Panc1 (cell line): ENCODE results near the gene NOL11. TPM values are rescaled to one million over a fixed set of nuclear protein-coding genes. Genes with fewer than 3 reads are reported as not detected.

ENCODE experiments used
- ATAC-seq: fragments of 200-7000 bp; cut with Tn5 transposase; 2 replicates; pipeline ENCODE4 v1.9.1; 2020; ENCODE audit warnings: mild to moderate bottlenecking, moderate library complexity
- BruUV-seq: library from RNA; stranded (reverse); fragments of 400-500 nt; replicated peaks from 2 replicates; lab custom pipeline; 2021; lab: Mats Ljungman, UMichigan
- CTCF ChIA-PET: fragments of 300-600 bp; sonication (Branson Sonifier 250); formaldehyde crosslinking; loops from one replicate; lab custom pipeline; 2022; ENCODE audit warnings: antibody characterized with exemption; lab: Charles Lee
- POLR2A ChIA-PET: fragments of 300-600 bp; sonication (Branson Sonifier 250); formaldehyde crosslinking; loops from one replicate; lab custom pipeline; 2022; ENCODE audit warnings: antibody characterized with exemption; lab: Charles Lee
- DNase-seq: peaks from one replicate; pipeline ENCODE4 v3.0.0-alpha.2; 2010; ENCODE audit warnings: low read depth, low spot score
- H3K27ac ChIP-seq: 2 replicates; pipeline ENCODE4 v1.5.1; 2011; ENCODE audit warnings: mild to moderate bottlenecking, low read length, inconsistent platforms
- H3K27me3 ChIP-seq: fragments of 200-500 bp; sonication (Bioruptor generic); 2 replicates; pipeline ENCODE4 v1.6.0; 2014; ENCODE audit warnings: low read length, inconsistent platforms; ENCODE audit not compliant: control insufficient read depth, insufficient read depth
- H3K36me3 ChIP-seq: fragments of 200-500 bp; sonication (Bioruptor generic); 2 replicates; pipeline ENCODE4 v1.5.1; 2014; ENCODE audit warnings: inconsistent platforms, mild to moderate bottlenecking, low read length, moderate library complexity; ENCODE audit not compliant: control insufficient read depth, insufficient read depth
- H3K4me1 ChIP-seq: 2 replicates; pipeline ENCODE4 v1.5.1; 2011; ENCODE audit warnings: inconsistent platforms, mild to moderate bottlenecking, low read length, moderate library complexity; ENCODE audit not compliant: control insufficient read depth, insufficient read depth
- H3K4me3 ChIP-seq, 2 experiments: 2 replicates each; pipeline ENCODE4 v1.5.1; 2011 to 2012; ENCODE audit warnings: low read depth in 2 of 2, low read length in 2 of 2, mild to moderate bottlenecking in 2 of 2, inconsistent platforms in 1 of 2, moderate library complexity in 1 of 2
- H3K9me3 ChIP-seq: fragments of 200-500 bp; sonication (Bioruptor generic); 2 replicates; pipeline ENCODE4 v1.5.1; 2014; ENCODE audit warnings: low read depth, mild to moderate bottlenecking, inconsistent platforms, low read length, moderate library complexity; ENCODE audit not compliant: control insufficient read depth, insufficient read depth
- POLR2AphosphoS5 ChIP-seq: IDR thresholded peaks from 2 replicates; pipeline ENCODE4 v1.6.1; 2012; ENCODE audit warnings: mild to moderate bottlenecking, low read depth, low read length, moderate library complexity
- SIN3A ChIP-seq: IDR thresholded peaks from 2 replicates; pipeline ENCODE4 v1.6.1; 2012; ENCODE audit warnings: low read depth, mild to moderate bottlenecking, low read length, moderate library complexity, borderline replicate concordance; ENCODE audit not compliant: insufficient read depth
- TCF7L2 ChIP-seq: IDR thresholded peaks from 2 replicates; pipeline ENCODE4 v1.6.1; 2011; ENCODE audit warnings: mild to moderate bottlenecking, low read depth, low read length, inconsistent platforms
- in situ Hi-C: cut with HindIII; loops from 2 replicates; pipeline ENCODE4 v1.10.0; 2016; ENCODE audit warnings: low sequenced_read_pairs, low pct_unique_long_range_greater_than_20kb
- intact Hi-C: fragments of 100-400 bp; cut with micrococcal nuclease; formaldehyde crosslinking; loops from one replicate; pipeline ENCODE4 v1.10.0; 2022; ENCODE audit not compliant: unreplicated experiment
- total RNA-seq: library from RNA; stranded (reverse); gene quantifications from one replicate; pipeline ENCODE4 v1.2.1, GENCODE V29; 2021; ENCODE audit not compliant: unreplicated experiment
- TF ChIP-seq, protein P1 (sequence below): fragments of 450-650 bp; IDR thresholded peaks from 2 replicates; pipeline ENCODE4 v1.5.1; 2017; ENCODE audit warnings: mild to moderate bottlenecking
- TF ChIP-seq, protein P2 (sequence below), 2 experiments: IDR thresholded peaks; 2 replicates each; pipeline ENCODE4 v1.6.1; 2011 to 2012; ENCODE audit warnings: low read depth in 2 of 2, control low read depth in 1 of 2, low read length in 1 of 2, mild to moderate bottlenecking in 1 of 2, moderate library complexity in 1 of 2; ENCODE audit not compliant: insufficient read depth in 1 of 2

NOL11 gene
- total RNA-seq, 1 experiment from 2014 or later, result 41.0 TPM

DNA sequence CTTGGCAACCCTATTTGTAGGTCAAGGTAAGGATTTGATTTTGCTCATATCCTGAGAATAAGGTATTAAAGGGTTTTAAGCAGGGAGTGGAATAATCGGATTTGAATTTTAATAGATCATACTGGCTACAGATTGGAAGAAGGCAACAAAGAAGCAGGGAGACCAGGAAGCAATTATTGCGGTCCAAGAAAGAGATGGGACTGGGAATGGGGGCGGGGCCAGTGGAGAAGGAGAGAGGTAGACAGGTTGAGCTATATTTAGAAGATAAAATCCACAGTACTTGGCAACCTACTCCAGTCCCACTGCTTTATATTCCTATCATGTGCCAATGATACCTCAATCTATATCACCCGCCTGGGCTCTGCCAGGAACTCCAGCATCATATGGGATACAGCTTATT is 5.8 kb upstream of the NOL11 start:
- Histone ChIP-seq H3K27me3 (no peaks in the 10 kb centered on the region), H3K4me3 (no peak overlapping the region), H3K9me3 (no peaks in the 10 kb centered on the region), H3K4me1 (no peaks in the 10 kb centered on the region), H3K36me3 (no peaks in the 10 kb centered on the region), H3K27ac (no peak overlapping the region)
- DNase-seq (no peak), ATAC-seq (no peak)
- TF ChIP-seq, protein P1, sequence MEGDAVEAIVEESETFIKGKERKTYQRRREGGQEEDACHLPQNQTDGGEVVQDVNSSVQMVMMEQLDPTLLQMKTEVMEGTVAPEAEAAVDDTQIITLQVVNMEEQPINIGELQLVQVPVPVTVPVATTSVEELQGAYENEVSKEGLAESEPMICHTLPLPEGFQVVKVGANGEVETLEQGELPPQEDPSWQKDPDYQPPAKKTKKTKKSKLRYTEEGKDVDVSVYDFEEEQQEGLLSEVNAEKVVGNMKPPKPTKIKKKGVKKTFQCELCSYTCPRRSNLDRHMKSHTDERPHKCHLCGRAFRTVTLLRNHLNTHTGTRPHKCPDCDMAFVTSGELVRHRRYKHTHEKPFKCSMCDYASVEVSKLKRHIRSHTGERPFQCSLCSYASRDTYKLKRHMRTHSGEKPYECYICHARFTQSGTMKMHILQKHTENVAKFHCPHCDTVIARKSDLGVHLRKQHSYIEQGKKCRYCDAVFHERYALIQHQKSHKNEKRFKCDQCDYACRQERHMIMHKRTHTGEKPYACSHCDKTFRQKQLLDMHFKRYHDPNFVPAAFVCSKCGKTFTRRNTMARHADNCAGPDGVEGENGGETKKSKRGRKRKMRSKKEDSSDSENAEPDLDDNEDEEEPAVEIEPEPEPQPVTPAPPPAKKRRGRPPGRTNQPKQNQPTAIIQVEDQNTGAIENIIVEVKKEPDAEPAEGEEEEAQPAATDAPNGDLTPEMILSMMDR, result no peak
- no peak for TF ChIP-seq TCF7L2
- TF ChIP-seq POLR2AphosphoS5, result no peak
- TF ChIP-seq SIN3A, result no peak
- TF ChIP-seq, protein P2, sequence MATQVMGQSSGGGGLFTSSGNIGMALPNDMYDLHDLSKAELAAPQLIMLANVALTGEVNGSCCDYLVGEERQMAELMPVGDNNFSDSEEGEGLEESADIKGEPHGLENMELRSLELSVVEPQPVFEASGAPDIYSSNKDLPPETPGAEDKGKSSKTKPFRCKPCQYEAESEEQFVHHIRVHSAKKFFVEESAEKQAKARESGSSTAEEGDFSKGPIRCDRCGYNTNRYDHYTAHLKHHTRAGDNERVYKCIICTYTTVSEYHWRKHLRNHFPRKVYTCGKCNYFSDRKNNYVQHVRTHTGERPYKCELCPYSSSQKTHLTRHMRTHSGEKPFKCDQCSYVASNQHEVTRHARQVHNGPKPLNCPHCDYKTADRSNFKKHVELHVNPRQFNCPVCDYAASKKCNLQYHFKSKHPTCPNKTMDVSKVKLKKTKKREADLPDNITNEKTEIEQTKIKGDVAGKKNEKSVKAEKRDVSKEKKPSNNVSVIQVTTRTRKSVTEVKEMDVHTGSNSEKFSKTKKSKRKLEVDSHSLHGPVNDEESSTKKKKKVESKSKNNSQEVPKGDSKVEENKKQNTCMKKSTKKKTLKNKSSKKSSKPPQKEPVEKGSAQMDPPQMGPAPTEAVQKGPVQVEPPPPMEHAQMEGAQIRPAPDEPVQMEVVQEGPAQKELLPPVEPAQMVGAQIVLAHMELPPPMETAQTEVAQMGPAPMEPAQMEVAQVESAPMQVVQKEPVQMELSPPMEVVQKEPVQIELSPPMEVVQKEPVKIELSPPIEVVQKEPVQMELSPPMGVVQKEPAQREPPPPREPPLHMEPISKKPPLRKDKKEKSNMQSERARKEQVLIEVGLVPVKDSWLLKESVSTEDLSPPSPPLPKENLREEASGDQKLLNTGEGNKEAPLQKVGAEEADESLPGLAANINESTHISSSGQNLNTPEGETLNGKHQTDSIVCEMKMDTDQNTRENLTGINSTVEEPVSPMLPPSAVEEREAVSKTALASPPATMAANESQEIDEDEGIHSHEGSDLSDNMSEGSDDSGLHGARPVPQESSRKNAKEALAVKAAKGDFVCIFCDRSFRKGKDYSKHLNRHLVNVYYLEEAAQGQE (IDR thresholded peaks at IDR 0.05; ENCODE audit: insufficient read depth in 1 of 2, low read depth in 2 of 2, low read length in 1 of 2), result no peak
- intact Hi-C loops, result no loop called here
- ChIA-PET CTCF (interaction anchor here (0.7 kb wide), 1 partner anchor 151 kb away, joined by 12 read pairs; no protein-coding TSS in a partner anchor), POLR2A (no interaction called here)
- no TSS peak for BruUV-seq
- in situ Hi-C loops, result no loop called here

DNA sequence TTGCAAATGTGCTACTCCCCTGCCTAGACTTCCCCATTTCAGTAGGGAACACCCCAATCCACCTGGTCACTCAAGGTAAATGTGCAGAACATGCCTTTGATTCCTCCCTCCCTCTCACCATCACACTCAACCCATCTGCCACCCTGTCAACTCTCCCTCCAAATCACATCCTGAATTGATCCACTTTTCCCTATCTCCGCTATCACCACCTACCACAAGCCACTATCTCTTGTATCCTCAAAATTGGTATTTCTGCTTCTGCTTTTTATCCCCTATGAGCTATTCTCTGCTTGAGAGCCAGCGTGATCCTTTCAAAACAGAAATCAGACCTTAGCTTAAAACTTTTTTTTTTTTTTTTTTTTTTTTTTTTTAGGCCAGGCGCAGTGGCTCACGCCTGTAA is 5.4 kb upstream of the NOL11 start:
- Histone ChIP-seq H3K9me3 (no peaks in the 10 kb centered on the region), H3K27ac (no peak overlapping the region), H3K27me3 (no peaks in the 10 kb centered on the region), H3K4me1 (no peaks in the 10 kb centered on the region), H3K36me3 (no peaks in the 10 kb centered on the region), H3K4me3 (no peak overlapping the region)
- intact Hi-C loops, result no loop called here
- CTCF ChIA-PET, result interaction anchor here (0.7 kb wide), 1 partner anchor 152 kb away, joined by 12 read pairs; no protein-coding TSS in a partner anchor
- DNase-seq, result no peak
- POLR2A ChIA-PET, result no interaction called here
- TF ChIP-seq, protein P2 (IDR thresholded peaks at IDR 0.05; ENCODE audit: insufficient read depth in 1 of 2, low read depth in 2 of 2, low read length in 1 of 2), result no peak
- no peak for TF ChIP-seq TCF7L2
- TF ChIP-seq POLR2AphosphoS5, result no peak
- TF ChIP-seq, protein P1, result no peak
- no peak for TF ChIP-seq SIN3A
- in situ Hi-C loops, result no loop called here
- BruUV-seq, result no TSS peak
- no peak for ATAC-seq
